G401.6 (cell line): ENCODE data around the gene CARMIL1.
"Not testable (repeated sequence)": the region's sequence is repeated elsewhere in the genome, so short reads cannot be mapped to it uniquely, and the experiment has no call there.

ENCODE experiments used
- FAIRE-seq: peaks from 2 replicates; lab custom pipeline; 2012; peaks lifted over from hg19 to GRCh38; lab: Jason Lieb, UNC

The CARMIL1 gene

GRCh38 chr6:25579391-25579883, 300.3 kb downstream of the CARMIL1 start:
- no peak for FAIRE-seq

GRCh38 chr6:25579902-25580495, 300.8 kb downstream of the CARMIL1 start:
- no peak for FAIRE-seq

- FAIRE-seq: no peak
Observed at GRCh38 chr6:25582101-25582500, 302.9 kb downstream of the CARMIL1 start.

GRCh38 chr6:25583099-25583498, 303.9 kb downstream of the CARMIL1 start:
- FAIRE-seq: no peak

GRCh38 chr6:25583906-25584305, 304.7 kb downstream of the CARMIL1 start:
- no peak for FAIRE-seq

GRCh38 chr6:25585225-25585624, 306.1 kb downstream of the CARMIL1 start:
- FAIRE-seq: no peak

GRCh38 chr6:25586119-25586518, 306.9 kb downstream of the CARMIL1 start:
- not testable (repeated sequence) for FAIRE-seq

GRCh38 chr6:25586927-25587326, 307.8 kb downstream of the CARMIL1 start:
- no peak for FAIRE-seq

- no peak for FAIRE-seq
Observed at GRCh38 chr6:25590986-25591385, 311.8 kb downstream of the CARMIL1 start.

GRCh38 chr6:25596928-25597818, 318.0 kb downstream of the CARMIL1 start:
- FAIRE-seq: no peak

GRCh38 chr6:25599516-25600085, 320.4 kb downstream of the CARMIL1 start:
- FAIRE-seq: no peak

- peak; percentile 94 for FAIRE-seq
Observed at GRCh38 chr6:25601800-25602673, 322.9 kb downstream of the CARMIL1 start.

- no peak for FAIRE-seq
Observed at GRCh38 chr6:25602674-25602982, 323.5 kb downstream of the CARMIL1 start.

GRCh38 chr6:25603251-25603650, 324.1 kb downstream of the CARMIL1 start:
- FAIRE-seq: no peak

GRCh38 chr6:25606151-25606550, 327.0 kb downstream of the CARMIL1 start:
- FAIRE-seq: no peak

- no peak for FAIRE-seq
Observed at GRCh38 chr6:25608558-25609174, 329.5 kb downstream of the CARMIL1 start.

- no peak for FAIRE-seq
Observed at GRCh38 chr6:25612666-25613065, 333.5 kb downstream of the CARMIL1 start.

GRCh38 chr6:25613415-25613814, 334.2 kb downstream of the CARMIL1 start:
- no peak for FAIRE-seq

GRCh38 chr6:25614052-25614451, 334.9 kb downstream of the CARMIL1 start:
- FAIRE-seq: no peak

GRCh38 chr6:25615471-25615870, 336.3 kb downstream of the CARMIL1 start:
- no peak for FAIRE-seq

- no peak for FAIRE-seq
Observed at GRCh38 chr6:25617997-25618396, 338.8 kb downstream of the CARMIL1 start.

GRCh38 chr6:25619217-25619616, 340.0 kb downstream of the CARMIL1 start:
- FAIRE-seq: no peak
